Lower leg skin (tissue), 4 donors: ENCODE data around the gene INSRR. TPM values are rescaled to one million over a fixed set of nuclear protein-coding genes. Genes with fewer than 3 reads are reported as not detected.

Experiments used
- DNase-seq, 2 donors: peaks; one replicate each; pipeline ENCODE4 v3.0.0-alpha.2; 2019; ENCODE audit warnings: low spot score in 2 of 2
- H3K4me3 ChIP-seq: fragments of 200-600 bp; sonication (generic); 2 replicates; pipeline ENCODE4 v1.5.1; 2017; ENCODE audit warnings: mild to moderate bottlenecking, low read depth; ENCODE audit not compliant: poor library complexity, severe bottlenecking
- POLR2A ChIP-seq, 2 donors: fragments of 450-650 bp; IDR thresholded peaks; one replicate each; pipeline ENCODE4 v1.6.1; 2016 to 2017; ENCODE audit warnings: antibody characterized with exemption in 2 of 2, mild to moderate bottlenecking in 1 of 2, moderate library complexity in 1 of 2
- WGBS, 2 donors: methylation state at CpG; one replicate each; pipeline ENCODE4 v1.1.5; 2018; 5-methylcytosine and 5-hydroxymethylcytosine counted together
- intact Hi-C: fragments of 100-400 bp; cut with DNase I; formaldehyde crosslinking; loops from one replicate; pipeline ENCODE4 v1.15.0; 2023; ENCODE audit warnings: low total_unique reads
- total RNA-seq, 4 donors: library from RNA; depleted of rRNA; stranded (reverse); fragments of >200 nt; gene quantifications; one replicate each; pipeline ENCODE4 v1.1.0, GENCODE V29; 2016
- TF ChIP-seq, protein P1 (sequence below), 3 donors: fragments of 450-650 bp; IDR thresholded peaks; one replicate each; pipeline ENCODE4 v1.5.1; 2016; ENCODE audit warnings: antibody characterized with exemption in 3 of 3, mild to moderate bottlenecking in 3 of 3, moderate library complexity in 2 of 3

INSRR gene
- total RNA-seq, 4 donors from 2014 or later, result not detected

DNA sequence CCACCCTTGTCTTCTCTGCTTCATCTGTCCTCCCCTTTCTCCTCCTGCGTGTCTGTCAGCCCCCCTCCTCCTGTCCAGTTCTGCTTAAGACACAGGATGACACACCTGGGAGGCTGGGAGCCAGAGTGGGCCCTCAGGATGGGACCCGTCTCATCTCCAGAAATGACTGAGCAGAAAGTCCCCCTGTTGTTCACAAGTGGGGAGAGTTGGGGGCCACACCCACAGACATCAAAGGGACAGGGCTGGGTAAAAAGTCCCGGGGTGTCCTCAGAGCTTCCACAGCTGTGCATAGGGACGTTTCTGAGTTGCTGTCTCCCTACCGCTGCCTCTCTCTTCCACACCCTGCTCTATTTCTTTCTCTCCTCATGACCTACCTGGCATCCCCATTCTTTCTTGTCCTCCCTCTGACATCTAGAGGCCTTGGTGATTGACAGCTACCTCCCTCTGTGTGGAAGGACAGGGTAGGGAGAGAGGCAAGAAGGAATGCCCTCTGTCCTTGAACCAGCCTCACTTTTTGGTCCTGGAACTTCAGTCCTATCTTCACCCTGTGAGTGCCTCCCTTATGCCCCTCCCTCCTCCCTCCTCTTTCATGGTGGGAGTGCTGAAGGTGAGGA, 22.8 kb downstream of the INSRR start:
- WGBS, 2 donors, result 63 to 64% methylated on average over 5 of the region's 5 CpGs
- DNase-seq, result no peak
- H3K4me3 ChIP-seq, result no peak overlapping the region
- intact Hi-C loops, result no loop called here
- TF ChIP-seq POLR2A (IDR thresholded peaks at IDR 0.05), result no peak
- TF ChIP-seq, protein P1, sequence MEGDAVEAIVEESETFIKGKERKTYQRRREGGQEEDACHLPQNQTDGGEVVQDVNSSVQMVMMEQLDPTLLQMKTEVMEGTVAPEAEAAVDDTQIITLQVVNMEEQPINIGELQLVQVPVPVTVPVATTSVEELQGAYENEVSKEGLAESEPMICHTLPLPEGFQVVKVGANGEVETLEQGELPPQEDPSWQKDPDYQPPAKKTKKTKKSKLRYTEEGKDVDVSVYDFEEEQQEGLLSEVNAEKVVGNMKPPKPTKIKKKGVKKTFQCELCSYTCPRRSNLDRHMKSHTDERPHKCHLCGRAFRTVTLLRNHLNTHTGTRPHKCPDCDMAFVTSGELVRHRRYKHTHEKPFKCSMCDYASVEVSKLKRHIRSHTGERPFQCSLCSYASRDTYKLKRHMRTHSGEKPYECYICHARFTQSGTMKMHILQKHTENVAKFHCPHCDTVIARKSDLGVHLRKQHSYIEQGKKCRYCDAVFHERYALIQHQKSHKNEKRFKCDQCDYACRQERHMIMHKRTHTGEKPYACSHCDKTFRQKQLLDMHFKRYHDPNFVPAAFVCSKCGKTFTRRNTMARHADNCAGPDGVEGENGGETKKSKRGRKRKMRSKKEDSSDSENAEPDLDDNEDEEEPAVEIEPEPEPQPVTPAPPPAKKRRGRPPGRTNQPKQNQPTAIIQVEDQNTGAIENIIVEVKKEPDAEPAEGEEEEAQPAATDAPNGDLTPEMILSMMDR (IDR thresholded peaks at IDR 0.05), result no peak

GRCh38 chr1:156834322-156834721, 24.6 kb downstream of the INSRR start:
- intact Hi-C loops, result no loop called here
- H3K4me3 ChIP-seq, result no peak overlapping the region
- 65 to 73% methylated on average over 3 of the region's 3 CpGs for WGBS, 2 donors

DNA sequence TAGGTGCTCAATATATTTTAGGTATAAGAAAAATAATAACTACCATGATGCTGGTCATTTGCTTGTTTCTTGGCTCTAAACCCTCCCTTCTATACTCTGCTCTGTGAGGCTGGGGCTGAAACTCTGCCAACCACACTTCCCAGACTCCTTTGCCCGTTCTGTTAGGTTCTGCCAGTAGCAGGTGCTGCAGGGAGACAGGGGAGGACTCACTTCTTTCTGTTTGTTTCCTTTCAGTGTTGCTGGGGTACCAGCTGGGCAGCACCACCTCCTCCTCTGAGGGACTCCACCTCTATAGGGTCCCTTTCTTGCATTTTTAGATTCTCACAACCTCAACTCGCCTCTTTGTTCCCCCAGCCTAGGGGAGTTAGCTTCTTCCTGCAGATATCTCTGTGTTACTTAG, 25.3 kb downstream of the INSRR start:
- no peak for TF ChIP-seq POLR2A (IDR thresholded peaks at IDR 0.05)
- TF ChIP-seq, protein P1 (IDR thresholded peaks at IDR 0.05), result no peak
- DNase-seq, result no peak
- no peak overlapping the region for H3K4me3 ChIP-seq
- 61 to 67% methylated on average over 2 of the region's 2 CpGs for WGBS, 2 donors
- intact Hi-C loops, result no loop called here

More at GRCh38 chr1:156834322-156834721, 24.6 kb downstream of the INSRR start:
- no peak for DNase-seq
- TF ChIP-seq, protein P1 (IDR thresholded peaks at IDR 0.05), result no peak
- no peak for TF ChIP-seq POLR2A (IDR thresholded peaks at IDR 0.05)

- no peak for TF ChIP-seq POLR2A (IDR thresholded peaks at IDR 0.05)
- TF ChIP-seq, protein P1 (IDR thresholded peaks at IDR 0.05), result no peak
- WGBS, 2 donors, result 67 to 71% methylated on average over 5 of the region's 5 CpGs
- intact Hi-C loops, result no loop called here
- DNase-seq, result no peak
- H3K4me3 ChIP-seq, result no peak overlapping the region
These were observed 26.5 kb downstream of the INSRR start for GRCh38 chr1:156832434-156832833.

DNA sequence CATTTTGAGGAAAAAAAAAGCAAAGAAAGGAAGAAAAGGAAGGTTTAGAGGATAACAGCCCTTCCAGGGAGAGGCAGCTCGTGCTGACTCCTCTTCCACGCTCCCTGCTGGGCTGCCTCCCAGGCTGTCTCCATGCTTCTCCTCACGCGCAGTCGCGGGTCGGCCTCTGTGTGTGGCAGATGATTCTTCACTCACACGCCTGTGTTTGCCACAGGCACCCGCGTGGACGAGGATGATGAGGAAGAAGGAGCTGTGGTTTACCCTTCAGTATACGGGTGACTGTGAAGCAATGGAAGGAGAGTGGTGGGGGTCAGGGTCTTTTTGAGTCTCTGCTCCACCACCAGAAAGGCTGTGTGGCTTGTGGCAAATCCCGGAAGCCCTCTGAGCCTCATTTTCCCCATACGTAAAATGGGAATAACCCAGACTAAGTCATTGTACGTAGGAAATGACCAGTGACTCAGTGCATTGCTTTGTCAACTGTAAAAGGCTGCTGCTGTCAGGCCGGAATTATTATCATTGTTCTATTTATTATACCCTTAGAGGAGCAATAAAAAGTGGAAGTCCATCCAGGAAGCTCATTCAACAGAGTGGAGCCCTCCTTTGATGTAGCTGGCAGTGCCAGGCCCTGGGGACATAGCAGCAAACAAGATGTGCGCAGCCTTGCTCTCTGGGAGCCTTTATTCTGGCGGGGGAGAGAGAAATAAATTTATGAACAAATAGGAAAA, 30.4 kb downstream of the INSRR start:
- TF ChIP-seq POLR2A (IDR thresholded peaks at IDR 0.05), result no peak
- TF ChIP-seq, protein P1 (IDR thresholded peaks at IDR 0.05), result no peak
- H3K4me3 ChIP-seq, result no peak overlapping the region
- no peak for DNase-seq
- 72 to 74% methylated on average over 18 of the region's 18 CpGs for WGBS, 2 donors
- intact Hi-C loops, result no loop called here
